HG03097 (cell line): ENCODE data around the gene WDFY3.
"Not testable (repeated sequence)": the region's sequence is repeated elsewhere in the genome, so short reads cannot be mapped to it uniquely, and the experiment has no call there.

ENCODE experiments used
- ATAC-seq: cut with Tn5 transposase; IDR thresholded peaks from one replicate; pipeline ENCODE4 v1.9.1; 2021; ENCODE audit not compliant: unreplicated experiment, low FRiP score

The WDFY3 gene

GRCh38 chr4:84870398-84871163 is 95.9 kb downstream of the WDFY3 start:
- ATAC-seq, result no peak

DNA sequence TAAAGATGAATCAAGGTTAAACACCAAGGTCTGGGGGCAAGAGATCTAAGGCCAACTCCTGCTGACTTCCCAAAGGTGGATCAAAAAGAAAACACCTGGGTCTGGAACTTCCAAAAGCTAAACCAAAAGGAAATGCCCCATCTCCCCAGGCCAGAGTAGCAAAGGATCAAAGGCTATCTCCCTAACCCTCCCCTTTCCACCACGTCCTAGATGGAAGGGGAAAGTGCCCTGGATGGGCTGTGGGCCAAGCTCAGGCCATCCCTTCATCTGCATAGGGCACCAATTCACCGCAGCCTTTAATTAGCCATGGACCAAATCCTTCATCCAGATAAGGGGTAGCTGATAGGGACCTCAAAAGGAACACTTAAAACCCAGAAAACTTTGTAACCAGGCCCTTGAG is 100.2 kb downstream of the WDFY3 start:
- no peak for ATAC-seq

DNA sequence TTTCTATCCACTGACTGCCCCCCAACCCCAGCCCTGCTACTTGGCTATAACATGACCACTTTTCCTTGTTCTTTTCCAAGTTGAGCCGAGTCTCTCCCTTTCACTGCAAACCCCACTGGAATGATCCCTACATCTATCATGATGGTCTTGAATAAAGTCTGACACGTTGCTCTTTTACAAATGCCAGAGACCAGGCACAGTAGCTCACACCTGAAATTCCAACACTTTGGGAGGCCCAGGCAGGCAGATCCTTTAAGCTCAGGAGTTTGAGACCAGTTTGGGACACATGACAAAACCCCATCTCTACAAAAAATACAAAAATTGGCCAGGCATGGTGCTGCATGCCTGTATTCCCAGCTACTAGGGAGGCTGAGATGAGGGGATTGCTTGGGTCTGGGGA is 100.9 kb downstream of the WDFY3 start:
- ATAC-seq, result no peak

GRCh38 chr4:84862064-84862463 is 104.4 kb downstream of the WDFY3 start:
- ATAC-seq, result no peak

GRCh38 chr4:84857296-84857695 is 109.2 kb downstream of the WDFY3 start:
- no peak for ATAC-seq

DNA sequence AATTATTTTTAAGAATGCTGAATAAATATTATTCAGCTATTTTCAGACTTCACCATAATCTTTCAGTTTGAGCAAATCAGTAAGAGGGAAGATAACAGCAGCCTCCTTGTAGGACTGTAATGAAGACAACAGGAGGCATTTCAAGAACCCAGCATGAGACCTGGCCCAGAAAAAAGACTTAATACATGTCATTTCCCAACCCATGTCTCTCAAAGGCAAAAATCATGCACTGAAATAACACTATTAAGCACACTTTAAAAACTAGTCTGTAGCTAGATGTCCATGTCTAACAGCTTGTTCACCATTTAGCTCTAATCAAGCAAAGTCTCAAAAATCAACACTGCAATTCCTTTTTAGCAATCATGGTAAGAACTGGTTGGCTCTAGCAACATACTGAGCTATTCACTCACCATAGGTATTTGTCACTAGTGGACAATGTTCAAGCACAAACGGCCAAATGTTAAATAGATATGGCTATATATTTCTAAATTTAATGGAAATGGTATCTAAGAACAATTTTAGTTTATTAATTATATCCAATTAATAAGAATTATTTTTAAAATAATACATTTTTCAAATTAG is 109.9 kb downstream of the WDFY3 start:
- ATAC-seq, result no peak

GRCh38 chr4:84855774-84856173 is 110.7 kb downstream of the WDFY3 start:
- no peak for ATAC-seq

GRCh38 chr4:84852081-84852480 is 114.4 kb downstream of the WDFY3 start:
- no peak for ATAC-seq

DNA sequence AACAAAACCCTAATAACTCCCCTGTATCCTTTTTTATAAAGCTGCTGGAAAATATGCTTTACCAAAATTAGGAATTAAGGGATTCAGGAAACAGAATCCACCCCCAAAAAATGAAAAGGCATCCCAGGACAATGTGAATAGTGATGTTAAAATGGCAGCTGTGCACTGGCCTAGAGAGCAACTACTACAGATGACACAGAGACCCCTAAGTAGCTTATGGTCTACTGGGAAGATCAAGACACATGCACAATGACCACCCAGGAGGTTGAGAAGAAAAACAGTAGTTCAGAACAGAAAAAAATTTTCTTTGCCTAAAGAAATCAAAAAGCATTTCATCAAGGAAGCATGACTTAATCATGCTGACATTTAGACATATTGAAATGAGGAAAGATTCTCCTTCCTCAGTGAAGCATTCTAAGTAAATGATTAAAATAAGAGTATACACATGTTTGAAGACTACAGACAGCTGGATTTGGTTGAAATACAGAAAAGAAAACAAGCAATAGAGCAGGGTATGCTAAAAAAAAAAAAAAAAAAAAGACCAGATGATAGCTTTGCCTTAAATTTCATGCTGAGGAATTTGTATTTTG is 117.3 kb downstream of the WDFY3 start:
- ATAC-seq, result no peak

DNA sequence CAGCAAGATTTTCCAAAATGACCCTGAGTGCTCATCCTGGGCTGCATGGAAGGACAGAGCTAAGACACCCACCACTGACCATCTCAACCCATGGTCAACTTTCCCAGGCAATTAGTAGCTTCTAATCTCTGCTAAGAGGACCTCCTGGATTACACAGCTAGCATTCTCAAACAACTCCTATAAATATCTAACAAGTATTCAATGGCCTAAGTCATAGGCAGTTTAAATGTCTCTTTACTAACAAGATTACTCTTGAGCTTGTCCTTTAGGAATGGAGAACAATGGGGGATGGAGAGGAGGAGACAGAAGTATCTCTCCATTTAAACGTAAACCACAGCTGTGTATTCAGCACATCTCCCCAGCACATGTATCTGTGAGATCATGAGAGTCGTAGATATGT is 118.1 kb downstream of the WDFY3 start:
- ATAC-seq, result no peak

DNA sequence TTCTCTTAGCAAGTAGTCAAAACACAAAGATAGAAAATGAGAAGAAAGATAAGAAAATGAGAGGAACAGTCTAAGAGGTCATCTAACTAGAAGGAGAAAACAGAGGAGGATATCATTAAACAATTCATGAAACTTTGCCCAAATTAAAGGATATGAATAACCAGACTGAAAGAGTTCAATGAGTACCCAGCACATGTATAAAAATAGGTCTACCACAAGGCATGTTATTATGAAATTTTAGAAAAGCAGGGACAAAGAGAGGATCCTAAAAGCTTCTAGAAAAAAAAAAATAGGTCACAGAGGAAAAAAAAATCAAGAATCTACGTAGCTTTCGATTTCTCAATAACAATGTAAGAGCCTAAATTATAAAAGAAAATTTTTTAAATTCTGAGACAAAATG is 118.5 kb downstream of the WDFY3 start:
- no peak for ATAC-seq

DNA sequence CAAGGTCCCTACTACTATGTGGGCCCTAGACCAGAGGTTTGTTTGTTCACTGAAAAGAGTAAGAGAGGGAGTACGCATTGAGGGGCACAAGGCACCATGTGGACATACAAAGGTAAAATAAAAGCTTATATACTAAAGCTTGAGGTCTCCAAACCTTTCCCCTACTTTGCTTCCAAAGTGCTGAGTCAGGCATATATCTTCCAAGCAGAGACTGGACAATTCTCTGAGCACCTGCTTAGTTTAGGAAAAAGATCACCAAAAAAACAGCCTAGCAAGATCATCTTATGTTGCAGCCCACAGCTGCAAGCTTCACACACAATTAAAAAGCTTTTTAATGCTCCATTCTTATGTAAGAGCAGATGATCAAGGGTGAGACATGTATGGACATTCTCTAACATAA is 119.5 kb downstream of the WDFY3 start:
- ATAC-seq, result no peak

GRCh38 chr4:84841435-84841834 is 125.1 kb downstream of the WDFY3 start:
- no peak for ATAC-seq

GRCh38 chr4:84837751-84838150 is 128.7 kb downstream of the WDFY3 start:
- ATAC-seq, result no peak

DNA sequence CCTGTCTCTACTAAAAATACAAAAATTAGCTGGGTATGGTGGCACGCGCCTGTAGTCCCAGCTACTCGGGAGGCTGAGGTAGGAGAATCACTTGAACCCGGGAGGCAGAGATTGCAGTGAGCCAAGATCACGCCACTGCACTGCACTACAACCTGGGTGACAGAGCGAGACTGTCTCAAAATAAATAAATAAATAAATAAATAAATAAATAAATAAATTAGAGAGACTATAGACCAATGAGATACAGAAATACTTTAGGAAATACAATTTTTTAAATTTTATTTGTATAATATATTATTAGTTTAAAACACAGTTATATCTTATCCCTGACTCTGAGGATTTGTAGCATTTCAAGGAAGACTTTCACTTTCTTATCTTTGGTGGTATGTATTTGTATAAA is 136.9 kb downstream of the WDFY3 start:
- ATAC-seq, result not testable (repeated sequence)

DNA sequence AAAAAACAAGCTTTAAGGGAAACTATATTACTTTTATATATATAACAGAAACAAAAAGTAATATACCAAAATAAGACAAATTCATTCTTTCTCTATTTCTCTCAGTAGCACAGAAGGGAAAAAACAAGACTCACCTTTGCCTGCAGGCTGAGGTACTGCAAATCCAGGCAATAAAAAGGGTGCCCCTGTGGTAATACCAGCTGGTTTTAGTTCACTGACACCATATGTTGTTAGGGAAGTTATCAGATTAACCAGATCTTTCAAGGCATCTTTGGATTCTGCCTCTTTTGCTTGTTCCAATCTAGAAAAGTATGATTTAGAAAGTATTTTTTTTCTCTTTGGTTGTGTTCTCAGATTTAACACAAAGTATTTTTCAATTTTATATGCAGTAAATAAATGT is 139.8 kb downstream of the WDFY3 start:
- ATAC-seq, result no peak

GRCh38 chr4:84825701-84826341 is 140.7 kb downstream of the WDFY3 start:
- no peak for ATAC-seq

DNA sequence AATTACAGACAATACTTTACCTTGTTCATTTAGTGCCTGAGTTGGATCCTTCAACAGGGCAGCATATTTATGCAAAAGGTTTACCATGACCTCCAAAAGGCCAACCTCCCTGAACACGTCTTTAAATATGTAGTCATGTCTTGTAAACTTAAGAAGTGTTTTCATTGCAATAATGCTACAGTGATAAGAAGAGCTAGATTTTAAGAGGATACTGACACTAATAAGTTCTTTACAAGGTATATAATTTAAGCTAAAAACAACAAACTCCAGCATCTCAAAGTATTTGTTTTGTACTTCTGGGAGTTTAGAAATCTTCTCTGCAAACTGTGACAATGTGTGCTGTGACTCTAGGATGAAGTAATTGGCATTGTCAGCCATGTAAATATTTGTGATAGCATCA is 145.4 kb downstream of the WDFY3 start:
- ATAC-seq, result no peak

DNA sequence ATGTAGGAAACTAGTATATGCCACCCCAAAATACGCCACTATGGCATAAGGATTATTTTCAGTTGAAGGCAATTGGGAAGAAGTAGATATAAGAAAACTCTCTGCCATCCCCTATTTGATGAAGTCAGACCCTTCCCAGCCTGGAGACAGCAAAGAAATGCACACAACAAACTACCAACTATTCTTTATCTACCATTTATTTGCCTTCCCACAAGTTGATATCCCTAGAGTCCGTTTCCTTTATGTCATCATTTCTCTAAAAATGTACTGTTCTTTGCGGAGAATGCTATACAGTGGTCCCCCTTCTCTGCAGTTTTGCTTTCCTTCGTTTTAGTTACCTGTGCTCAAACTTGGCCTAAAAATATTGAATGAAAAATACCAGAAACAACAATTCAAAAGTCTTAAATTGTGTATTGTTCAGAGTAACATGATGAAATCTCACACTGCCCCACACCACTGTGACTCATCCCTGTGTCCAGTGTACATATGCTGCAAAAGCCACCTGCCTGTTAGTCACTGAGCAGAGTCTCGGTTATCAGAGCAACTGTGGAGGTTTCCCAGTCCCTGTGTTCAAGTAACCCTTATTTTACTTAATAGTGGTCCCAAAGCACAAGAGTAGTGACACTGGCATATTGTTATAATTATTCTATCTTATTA is 152.3 kb downstream of the WDFY3 start:
- no peak for ATAC-seq

DNA sequence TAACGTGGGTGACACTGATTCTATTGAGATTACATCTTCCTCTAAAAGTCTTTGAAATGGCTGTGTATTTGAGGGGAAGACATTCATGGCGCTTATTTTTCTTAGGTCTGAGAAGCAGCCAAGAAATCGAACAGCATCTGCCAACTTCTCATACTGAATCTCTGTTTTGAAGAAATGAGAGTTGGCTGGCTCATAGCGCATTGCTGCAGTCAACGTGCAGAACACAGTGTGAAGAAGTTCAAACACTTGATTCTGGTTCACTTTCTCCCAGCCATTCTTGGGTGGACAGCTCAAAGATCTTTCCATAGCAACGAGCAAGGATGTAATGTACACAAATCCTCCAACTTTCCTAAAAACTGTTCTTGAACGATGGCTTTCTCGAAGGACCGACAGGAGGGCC is 156.5 kb downstream of the WDFY3 start:
- no peak for ATAC-seq

- no peak for ATAC-seq
Observed at GRCh38 chr4:84808332-84808731, 158.2 kb downstream of the WDFY3 start.
